PFSK-1 (cell line): ENCODE results near the gene TTLL10.

Experiments
- FOXP2 ChIP-seq: optimal IDR thresholded peaks from 2 replicates; pipeline ENCODE3; 2011; ENCODE audit warnings: borderline replicate concordance, control low read depth, inconsistent platforms; ENCODE audit not compliant: insufficient read depth; ENCODE audit errors: extremely low read length, extremely low read depth
- POLR2AphosphoS5 ChIP-seq: IDR thresholded peaks from 2 replicates; pipeline ENCODE4 v1.6.1; 2012; ENCODE audit warnings: low read depth, mild to moderate bottlenecking, control low read depth, low read length, moderate library complexity
- REST ChIP-seq, 2 experiments: IDR thresholded peaks; 2 replicates each; pipeline versions ENCODE4 v1.6.1 to v1.8.0; 2011 to 2012; ENCODE audit warnings: low read depth in 2 of 2, low read length in 2 of 2, control low read depth in 1 of 2, inconsistent platforms in 1 of 2, mild to moderate bottlenecking in 1 of 2, moderate library complexity in 1 of 2; ENCODE audit not compliant: insufficient read depth in 1 of 2
- SIN3A ChIP-seq: IDR thresholded peaks from 2 replicates; pipeline ENCODE4 v1.6.1; 2012; ENCODE audit warnings: mild to moderate bottlenecking, low read length, moderate library complexity, borderline replicate concordance; ENCODE audit not compliant: insufficient read depth
- TAF1 ChIP-seq: IDR thresholded peaks from 2 replicates; pipeline ENCODE4 v1.6.1; 2012; ENCODE audit warnings: low read length, control low read depth, borderline replicate concordance; ENCODE audit not compliant: insufficient read depth

Gene TTLL10

DNA sequence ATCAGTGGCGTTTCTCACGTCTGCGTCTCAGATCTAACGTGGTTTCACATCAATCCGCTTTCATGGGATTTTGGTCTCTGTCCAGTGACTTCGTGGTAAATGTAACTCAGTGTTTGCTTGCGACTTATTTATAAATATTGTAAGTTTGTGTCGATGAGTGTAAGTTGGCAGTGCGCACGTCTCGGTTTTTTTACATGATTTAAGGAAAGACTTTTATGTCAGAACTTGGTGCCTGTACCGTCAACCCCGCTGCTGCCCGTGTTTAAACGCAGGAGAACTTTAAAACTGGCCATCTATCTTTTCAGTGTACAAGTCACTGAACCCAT, 59.9 kb downstream of the TTLL10 start:
- TF ChIP-seq REST (IDR thresholded peaks at IDR 0.05; ENCODE audit: insufficient read depth in 1 of 2, low read depth in 2 of 2, low read length in 2 of 2) (no peak), FOXP2 (no peak), POLR2AphosphoS5 (no peak), SIN3A (no peak), TAF1 (no peak)

DNA sequence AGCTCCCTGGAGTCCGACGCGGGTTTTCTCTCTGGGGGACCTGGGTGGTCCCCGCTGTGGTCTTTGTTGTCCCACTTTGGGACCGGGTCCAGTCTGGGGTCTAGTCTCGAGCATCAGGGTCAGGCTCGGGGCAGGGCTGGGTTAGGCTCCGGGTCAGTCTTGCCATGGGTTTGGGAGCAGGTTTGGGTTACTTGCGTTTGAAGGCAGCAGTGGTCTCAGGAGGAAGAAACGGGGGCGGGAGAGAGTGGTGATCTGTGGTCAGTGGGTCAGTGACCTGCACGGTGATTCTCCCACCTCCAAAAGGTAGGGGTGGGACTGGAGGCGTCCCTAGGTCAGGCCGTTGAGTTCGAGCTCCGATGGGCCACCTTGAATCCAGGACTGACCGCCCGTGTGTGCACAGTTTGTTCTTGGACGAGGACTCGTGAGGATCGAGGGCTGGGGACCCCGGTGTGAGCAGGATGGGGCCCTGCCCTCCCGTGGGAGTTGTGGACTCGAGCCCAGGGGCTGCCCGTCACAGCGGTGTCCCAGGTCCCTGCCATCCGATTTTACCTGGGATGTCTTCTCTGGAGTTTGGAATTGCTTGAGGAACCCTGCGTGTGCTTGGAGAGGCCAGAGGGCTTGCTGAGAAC, 60.6 kb downstream of the TTLL10 start:
- TF ChIP-seq FOXP2 (no peak), SIN3A (no peak), TAF1 (no peak), POLR2AphosphoS5 (no peak), REST (IDR thresholded peaks at IDR 0.05; ENCODE audit: insufficient read depth in 1 of 2, low read depth in 2 of 2, low read length in 2 of 2) (no peak)

DNA sequence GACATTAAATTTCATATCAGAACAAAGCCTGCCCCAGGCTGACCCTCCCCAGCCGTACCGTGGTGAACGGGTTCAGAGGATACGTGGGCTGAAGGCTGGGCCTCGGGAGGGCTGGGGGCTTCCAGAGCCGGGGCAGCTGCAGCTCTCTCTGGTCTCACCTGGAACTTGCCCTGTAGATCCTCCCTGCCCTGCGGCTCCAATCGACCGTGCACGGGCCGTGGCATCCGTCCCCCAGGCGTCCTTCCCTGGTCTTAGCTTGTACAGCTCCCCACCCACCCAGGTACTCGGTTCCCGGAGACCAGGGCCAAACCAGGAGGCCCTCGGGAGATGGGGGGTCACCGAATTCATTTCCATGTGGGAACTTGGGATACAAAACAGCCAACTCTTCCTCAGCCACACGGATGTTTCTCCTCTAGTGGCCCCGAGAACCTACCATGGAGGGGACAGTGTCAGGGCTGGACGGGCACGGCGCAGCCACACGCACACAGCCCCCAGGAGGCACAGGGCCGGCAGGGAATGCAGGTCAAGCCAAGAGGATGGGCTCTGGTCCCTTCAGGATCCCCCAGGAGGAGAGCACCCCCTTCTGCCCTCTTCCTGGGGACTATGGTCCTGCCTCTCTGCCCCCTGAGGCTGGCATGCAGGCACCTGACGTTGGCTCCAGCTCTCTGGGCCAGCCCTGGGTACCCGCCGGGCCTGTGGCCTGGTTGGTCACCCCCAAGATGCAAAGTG, 61.5 kb downstream of the TTLL10 start:
- TF ChIP-seq SIN3A, result no peak
- no peak for TF ChIP-seq REST (IDR thresholded peaks at IDR 0.05; ENCODE audit: insufficient read depth in 1 of 2, low read depth in 2 of 2, low read length in 2 of 2)
- TF ChIP-seq POLR2AphosphoS5, result no peak
- TF ChIP-seq TAF1, result no peak
- no peak for TF ChIP-seq FOXP2

DNA sequence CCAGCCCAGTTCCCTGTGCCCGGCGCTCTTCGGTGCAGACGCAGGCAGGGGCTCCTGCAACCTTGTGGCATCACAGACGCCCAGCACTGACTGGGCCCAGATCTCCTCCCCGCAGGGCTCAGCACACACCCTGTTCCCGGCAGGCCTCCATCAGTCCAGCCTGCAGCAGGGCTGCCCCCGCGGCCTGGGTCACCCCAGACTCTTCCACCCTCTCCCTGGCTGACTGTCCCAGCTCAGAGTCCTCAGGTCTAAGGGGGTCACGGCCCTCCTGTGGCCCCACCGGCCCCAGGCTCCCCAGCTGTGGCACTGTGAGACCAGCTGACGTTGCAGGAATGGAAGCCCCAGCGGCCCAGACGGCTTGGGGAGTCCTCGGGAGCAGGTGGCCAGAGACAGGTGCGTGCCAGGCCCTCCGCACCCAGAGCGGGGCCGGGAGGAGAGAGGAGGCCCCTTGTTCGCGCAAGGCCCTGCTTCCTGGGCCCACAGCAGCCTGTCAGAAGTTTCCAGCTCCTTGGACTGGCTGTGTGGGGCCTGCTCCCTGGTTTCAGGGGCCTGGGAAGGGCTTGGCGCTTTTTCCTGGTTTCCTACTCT, 62.6 kb downstream of the TTLL10 start:
- TF ChIP-seq FOXP2, result no peak
- no peak for TF ChIP-seq POLR2AphosphoS5
- TF ChIP-seq REST (IDR thresholded peaks at IDR 0.05; ENCODE audit: insufficient read depth in 1 of 2, low read depth in 2 of 2, low read length in 2 of 2), result no peak
- no peak for TF ChIP-seq SIN3A
- no peak for TF ChIP-seq TAF1
